Mucosa of stomach (tissue), 1 donor: ENCODE results near the gene RETN.

ENCODE experiments used
- H3K27me3 ChIP-seq: one replicate; pipeline ENCODE4 v1.7.0; 2013; ENCODE audit warnings: mild to moderate bottlenecking, low read length; ENCODE audit not compliant: control insufficient read depth, insufficient read depth
- H3K36me3 ChIP-seq: one replicate; pipeline ENCODE4 v1.7.0; 2013; ENCODE audit warnings: low read length; ENCODE audit not compliant: control insufficient read depth, insufficient read depth
- H3K4me1 ChIP-seq: one replicate; pipeline ENCODE4 v1.7.0; 2013; ENCODE audit warnings: mild to moderate bottlenecking, low read length; ENCODE audit not compliant: control insufficient read depth, insufficient read depth
- H3K4me3 ChIP-seq: one replicate; pipeline ENCODE4 v1.7.0; 2013; ENCODE audit warnings: low read length
- H3K9ac ChIP-seq: one replicate; pipeline ENCODE4 v1.7.0; 2013; ENCODE audit warnings: mild to moderate bottlenecking, low read length, moderate library complexity
- H3K9me3 ChIP-seq: one replicate; pipeline ENCODE4 v1.7.0; 2013; ENCODE audit warnings: mild to moderate bottlenecking, low read length, moderate library complexity; ENCODE audit not compliant: control insufficient read depth
- donor health status: Pancreatic carcinoma.

RETN gene

GRCh38 chr19:7631577-7631976 lies 37.3 kb upstream of the RETN start:
- Histone ChIP-seq H3K27me3 (no peaks in the 10 kb centered on the region), H3K9ac (no peak overlapping the region), H3K36me3 (no peaks in the 10 kb centered on the region), H3K9me3 (no peaks in the 10 kb centered on the region), H3K4me1 (peaks cover 21% of the 10 kb centered on the region), H3K4me3 (no peak overlapping the region)

DNA sequence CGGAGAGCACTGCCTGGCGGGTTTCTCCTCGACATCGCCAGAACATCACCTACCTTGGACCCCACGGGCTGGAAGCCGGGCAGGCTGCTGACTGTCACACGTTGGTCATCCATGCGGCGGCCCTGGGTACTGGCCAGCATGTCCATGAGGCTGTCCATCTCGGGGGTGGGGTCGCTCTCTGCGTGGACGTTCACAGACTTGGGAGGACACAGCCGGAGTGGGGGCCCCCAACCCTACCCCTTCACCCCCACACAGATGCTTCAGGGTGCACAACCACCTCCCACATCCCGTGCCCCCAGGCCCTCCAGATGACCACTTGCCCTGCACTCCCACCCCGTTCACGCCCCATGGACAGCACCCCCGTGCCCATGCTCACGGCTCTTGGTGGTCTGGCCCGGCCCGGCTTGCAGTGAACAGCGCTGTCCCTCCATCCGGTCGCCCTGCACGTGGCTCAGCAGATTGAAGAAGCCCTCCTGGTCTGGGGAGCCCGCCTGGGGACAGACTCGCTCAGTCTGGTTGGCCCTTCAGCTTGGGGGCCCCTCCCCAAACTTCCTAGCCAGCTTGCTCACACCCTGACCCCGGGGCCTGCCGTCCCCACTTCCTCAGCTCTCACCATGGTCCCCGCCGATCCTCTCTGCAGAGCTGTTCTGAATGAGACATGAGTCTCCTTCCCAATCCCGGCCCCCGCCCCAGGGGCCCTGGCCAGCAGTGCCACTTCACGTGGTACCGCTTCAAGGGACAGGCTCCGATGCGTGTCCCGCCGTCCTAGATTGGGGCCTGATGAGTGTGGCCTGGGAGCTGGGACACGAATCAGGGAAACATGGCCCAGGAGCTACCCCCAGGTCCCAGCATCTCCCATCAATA lies 36.3 kb upstream of the RETN start:
- no peak overlapping the region for H3K4me3 ChIP-seq
- no peaks in the 10 kb centered on the region for H3K27me3 ChIP-seq
- no peaks in the 10 kb centered on the region for H3K9me3 ChIP-seq
- peaks cover 24% of the 10 kb centered on the region for H3K4me1 ChIP-seq
- H3K36me3 ChIP-seq = no peaks in the 10 kb centered on the region
- no peak overlapping the region for H3K9ac ChIP-seq

- Histone ChIP-seq H3K9me3 (no peaks in the 10 kb centered on the region), H3K4me3 (no peak within 1 kb of the TSS), H3K36me3 (no peaks in the 10 kb centered on the region), H3K27me3 (no peaks in the 10 kb centered on the region), H3K4me1 (peaks cover 21% of the 10 kb centered on the region), H3K9ac (no peak within 1 kb of the TSS)
Measured at GRCh38 chr19:7633698-7634097, 35.2 kb upstream of the RETN start, which contains the start of gene PCP2. PCP2 (minus strand) TSS chr19:7633719; CDS start chr19:7633457, 262 bp downstream.

- H3K9ac ChIP-seq = no peak overlapping the region
Measured at GRCh38 chr19:7635670-7636069, 33.2 kb upstream of the RETN start.

DNA sequence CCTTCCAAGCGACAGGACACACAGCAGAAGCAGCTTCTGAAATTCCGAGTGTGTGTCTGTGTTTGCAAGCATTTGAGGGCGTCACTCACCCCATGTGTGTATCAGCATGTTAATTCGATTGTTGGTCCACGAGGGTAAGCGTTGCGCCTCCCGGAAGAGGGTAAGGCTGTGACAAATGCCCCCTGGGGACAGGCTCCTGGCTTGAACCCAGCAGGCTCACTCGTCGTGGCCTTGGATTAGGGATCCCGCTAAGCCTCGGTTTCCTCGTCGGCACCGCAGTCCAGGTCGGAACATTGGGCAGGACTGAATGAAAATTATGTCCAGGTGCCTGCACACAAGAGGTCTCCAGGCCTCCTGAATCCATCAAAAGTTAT lies 32.5 kb upstream of the RETN start:
- peaks cover 8% of the 10 kb centered on the region for H3K4me1 ChIP-seq
- no peak overlapping the region for H3K4me3 ChIP-seq
- H3K9ac ChIP-seq = no peak overlapping the region
- no peaks in the 10 kb centered on the region for H3K27me3 ChIP-seq
- peaks cover 11% of the 10 kb centered on the region for H3K36me3 ChIP-seq
- no peaks in the 10 kb centered on the region for H3K9me3 ChIP-seq

More at GRCh38 chr19:7635670-7636069, 33.2 kb upstream of the RETN start:
- Histone ChIP-seq H3K36me3 (peaks cover 11% of the 10 kb centered on the region), H3K4me3 (no peak overlapping the region), H3K4me1 (peaks cover 12% of the 10 kb centered on the region), H3K9me3 (no peaks in the 10 kb centered on the region), H3K27me3 (no peaks in the 10 kb centered on the region)

DNA sequence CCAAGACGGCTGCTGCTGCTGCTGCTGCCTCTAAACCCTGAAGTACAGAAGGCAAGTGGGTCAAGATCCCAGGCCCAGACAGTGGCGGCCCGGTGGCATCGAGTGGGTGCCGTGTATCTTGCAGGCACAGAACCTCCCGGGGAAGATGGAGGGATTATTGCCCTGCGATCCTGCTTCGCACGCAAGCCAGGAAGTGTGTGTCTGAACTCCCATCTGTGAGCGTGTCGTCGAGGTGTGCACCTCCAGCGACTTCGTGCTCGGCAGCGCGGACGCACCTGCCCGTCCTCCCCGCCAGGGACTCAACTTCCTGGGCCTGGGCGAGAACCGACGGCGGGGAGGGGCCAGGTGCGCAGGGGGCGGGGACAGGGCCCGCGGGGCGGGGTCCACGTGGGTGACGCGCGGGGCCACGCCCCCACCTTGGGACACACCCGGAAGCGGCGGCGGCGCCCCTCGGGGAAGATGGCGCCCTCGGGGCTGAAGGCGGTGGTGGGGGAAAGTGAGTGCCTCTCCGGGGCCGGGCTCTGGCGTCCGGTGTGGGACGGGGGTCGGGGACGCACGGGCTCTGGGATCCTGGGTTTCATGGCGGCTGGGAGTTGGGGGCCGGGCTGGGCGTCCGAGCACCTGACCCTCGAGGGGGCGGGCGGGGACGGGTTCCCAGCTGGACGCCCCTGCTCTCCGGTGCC lies 32.0 kb upstream of the RETN start, which contains the start of gene STXBP2:
STXBP2 (plus strand) TSS at position 420 of the 683 bp plus-strand sequence; CDS start at position 460, 40 bp downstream.
- Histone ChIP-seq H3K27me3 (no peaks in the 10 kb centered on the region), H3K4me3 (peak within 1 kb of the TSS; percentile 88), H3K9ac (peak within 1 kb of the TSS; percentile 93), H3K36me3 (peaks cover 11% of the 10 kb centered on the region), H3K9me3 (no peaks in the 10 kb centered on the region), H3K4me1 (peaks cover 8% of the 10 kb centered on the region)

GRCh38 chr19:7637374-7638256 lies 31.2 kb upstream of the RETN start:
- Histone ChIP-seq H3K4me3 (peak overlapping the region; percentile 88), H3K36me3 (peaks cover 11% of the 10 kb centered on the region), H3K27me3 (no peaks in the 10 kb centered on the region)

GRCh38 chr19:7638802-7639465 lies 29.9 kb upstream of the RETN start:
- H3K36me3 ChIP-seq = peaks cover 11% of the 10 kb centered on the region
- H3K9me3 ChIP-seq = no peaks in the 10 kb centered on the region
- H3K4me3 ChIP-seq = no peak overlapping the region
- H3K4me1 ChIP-seq = peaks cover 8% of the 10 kb centered on the region
- H3K9ac ChIP-seq = no peak overlapping the region
- H3K27me3 ChIP-seq = no peaks in the 10 kb centered on the region

More at GRCh38 chr19:7637374-7638256, 31.2 kb upstream of the RETN start:
- H3K9me3 ChIP-seq = no peaks in the 10 kb centered on the region
- H3K9ac ChIP-seq = peak overlapping the region; percentile 93
- peaks cover 8% of the 10 kb centered on the region for H3K4me1 ChIP-seq

- H3K9ac ChIP-seq = no peak overlapping the region
- peaks cover 11% of the 10 kb centered on the region for H3K36me3 ChIP-seq
- H3K4me1 ChIP-seq = peaks cover 8% of the 10 kb centered on the region
- H3K27me3 ChIP-seq = no peaks in the 10 kb centered on the region
- no peaks in the 10 kb centered on the region for H3K9me3 ChIP-seq
- no peak overlapping the region for H3K4me3 ChIP-seq
Measured at GRCh38 chr19:7639863-7640348, 28.9 kb upstream of the RETN start.

- peaks cover 11% of the 10 kb centered on the region for H3K36me3 ChIP-seq
Measured at GRCh38 chr19:7640803-7641202, 28.0 kb upstream of the RETN start.

More at GRCh38 chr19:7640803-7641202, 28.0 kb upstream of the RETN start:
- H3K9me3 ChIP-seq = no peaks in the 10 kb centered on the region
- H3K9ac ChIP-seq = no peak overlapping the region
- H3K27me3 ChIP-seq = no peaks in the 10 kb centered on the region
- no peak overlapping the region for H3K4me3 ChIP-seq
- peaks cover 8% of the 10 kb centered on the region for H3K4me1 ChIP-seq
